CD8-positive, alpha-beta memory T cell (primary cell): Measurements from ENCODE around the gene DCC. TPM values are rescaled to one million over a fixed set of nuclear protein-coding genes. Genes with fewer than 3 reads are reported as not detected.

Experiments used
- CTCF ChIA-PET: fragments of 350-600 bp; sonication (Branson Sonifier 250); formaldehyde crosslinking; loops from one replicate; lab custom pipeline; 2021; ENCODE audit warnings: antibody characterized with exemption; lab: Charles Lee
- POLR2A ChIA-PET: fragments of 350-600 bp; sonication (Branson Sonifier 250); formaldehyde crosslinking; loops from one replicate; lab custom pipeline; 2021; ENCODE audit warnings: antibody characterized with exemption; lab: Charles Lee
- DNase-seq, 5 donors: peaks; one replicate each; pipeline versions ENCODE4 v3.0.0 to v3.0.0-alpha.2; 2020 to 2022; ENCODE audit warnings: mixed read lengths in 1 of 5
- H3K27ac ChIP-seq: one replicate; pipeline ENCODE4 v1.7.0; 2013; ENCODE audit warnings: low read depth, mild to moderate bottlenecking, low read length, moderate library complexity
- H3K27me3 ChIP-seq: 2 replicates; pipeline ENCODE4 v1.7.0; 2013; ENCODE audit warnings: low read length, mild to moderate bottlenecking; ENCODE audit not compliant: insufficient read depth, poor library complexity, severe bottlenecking
- H3K36me3 ChIP-seq: 2 replicates; pipeline ENCODE4 v1.7.0; 2013; ENCODE audit warnings: mild to moderate bottlenecking, low read length, moderate library complexity; ENCODE audit not compliant: insufficient read depth
- H3K4me1 ChIP-seq: 2 replicates; pipeline ENCODE4 v1.7.0; 2013; ENCODE audit warnings: mild to moderate bottlenecking, low read length, moderate library complexity; ENCODE audit not compliant: insufficient read depth
- H3K4me3 ChIP-seq: 2 replicates; pipeline ENCODE4 v1.7.0; 2013; ENCODE audit warnings: mild to moderate bottlenecking, low read length
- H3K9me3 ChIP-seq: 2 replicates; pipeline ENCODE4 v1.7.0; 2013; ENCODE audit warnings: mild to moderate bottlenecking, low read length
- H3K27ac Mint-ChIP-seq, 8 donors: one replicate each; pipeline ENCODE4 v1.8.0; 2020 to 2021; ENCODE audit warnings: mixed read lengths in 8 of 8, mild to moderate bottlenecking in 6 of 8, inconsistent platforms in 3 of 8, moderate library complexity in 3 of 8
- H3K27me3 Mint-ChIP-seq, 2 donors: one replicate each; pipeline ENCODE4 v1.8.0; 2020 to 2021; ENCODE audit warnings: mixed read lengths in 2 of 2, mild to moderate bottlenecking in 1 of 2, moderate library complexity in 1 of 2
- H3K36me3 Mint-ChIP-seq, 3 donors: one replicate each; pipeline ENCODE4 v1.8.0; 2020 to 2021; ENCODE audit warnings: mixed read lengths in 3 of 3, inconsistent platforms in 1 of 3, mild to moderate bottlenecking in 1 of 3
- H3K4me1 Mint-ChIP-seq, 3 donors: one replicate each; pipeline ENCODE4 v1.8.0; 2020 to 2021; ENCODE audit warnings: mixed read lengths in 3 of 3, inconsistent platforms in 1 of 3, mild to moderate bottlenecking in 1 of 3
- H3K4me3 Mint-ChIP-seq, 7 donors: one replicate each; pipeline ENCODE4 v1.8.0; 2020 to 2021; ENCODE audit warnings: mixed read lengths in 7 of 7, mild to moderate bottlenecking in 6 of 7, moderate library complexity in 4 of 7, inconsistent platforms in 2 of 7
- H3K9me3 Mint-ChIP-seq, 5 donors: one replicate each; pipeline ENCODE4 v1.8.0; 2020 to 2022; ENCODE audit warnings: mixed read lengths in 5 of 5, mild to moderate bottlenecking in 3 of 5, moderate library complexity in 2 of 5, inconsistent platforms in 1 of 5
- polyA plus RNA-seq: library from polyadenylated mRNA; unstranded; fragments of 300-500 nt; fragmentation: Illumina TruSeq; gene quantifications from one replicate; pipeline ENCODE4 v1.2.3, GENCODE V29; 2021
- total RNA-seq, 2 experiments: library from RNA; stranded (reverse); gene quantifications; one replicate each; pipeline ENCODE4 v1.2.3, GENCODE V29; 2021

Gene DCC
- total and polyA plus RNA-seq, 3 experiments from 2014 or later, result not detected

DNA sequence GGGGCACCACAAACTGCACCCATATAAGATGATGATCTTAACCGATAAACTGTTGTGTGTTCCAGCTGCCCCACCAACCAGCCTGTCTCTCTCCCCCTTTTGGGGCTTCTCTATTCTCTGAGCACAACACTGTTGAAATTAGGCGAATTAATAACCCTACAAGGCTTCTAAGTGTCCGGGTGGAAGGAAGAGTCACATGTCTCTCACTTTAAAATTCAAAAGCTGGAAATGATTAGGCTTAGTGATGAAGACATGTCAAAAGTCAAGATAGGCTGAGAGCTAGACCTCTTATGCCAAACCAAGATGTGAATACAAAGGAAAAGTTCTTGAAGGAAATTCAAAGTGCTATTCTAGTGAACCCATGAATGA lies 1102.4 kb downstream of the DCC start:
- Histone ChIP-seq H3K9me3 (no peaks in the 10 kb centered on the region), H3K27me3 (no peaks in the 10 kb centered on the region), H3K4me1 (no peaks in the 10 kb centered on the region), H3K36me3 (no peaks in the 10 kb centered on the region), H3K4me3 (no peak overlapping the region), H3K27ac (no peak overlapping the region)
- ChIA-PET POLR2A (no interaction called here), CTCF (no interaction called here)
- no peak for DNase-seq
- no peaks in the 10 kb centered on the region for H3K36me3 Mint-ChIP-seq
- H3K9me3 Mint-ChIP-seq, result peaks cover 2 to 16% (median 5%) of the 10 kb centered on the region in 5 donors
- no peaks in the 10 kb centered on the region for H3K27me3 Mint-ChIP-seq
- H3K4me1 Mint-ChIP-seq, result no peaks in the 10 kb centered on the region
- H3K4me3 Mint-ChIP-seq, result no peak overlapping the region
- H3K27ac Mint-ChIP-seq, result no peak overlapping the region

DNA sequence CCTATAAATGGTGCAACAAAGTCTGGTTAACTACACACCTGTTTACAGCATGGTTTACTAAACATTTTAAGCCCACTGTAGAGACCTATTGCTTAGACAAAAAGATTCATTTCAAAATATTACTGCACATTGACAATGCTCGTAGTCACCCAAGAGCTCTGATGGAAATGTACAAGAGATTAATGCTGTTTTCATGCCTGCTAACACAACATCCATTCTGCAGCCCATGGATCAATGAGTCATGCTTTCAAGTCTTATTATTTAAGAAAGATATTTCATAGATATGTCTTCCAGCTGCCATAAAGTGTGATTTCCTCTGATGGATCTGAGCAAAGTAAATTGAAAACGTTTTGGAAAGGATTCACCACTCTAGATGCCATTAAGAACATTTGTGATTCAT lies 1103.3 kb downstream of the DCC start:
- H3K4me3 ChIP-seq, result no peak overlapping the region
- Mint-ChIP-seq H3K4me1 (no peaks in the 10 kb centered on the region), H3K4me3 (no peak overlapping the region), H3K36me3 (no peaks in the 10 kb centered on the region), H3K9me3 (peaks cover 2 to 16% (median 4%) of the 10 kb centered on the region in 5 donors), H3K27me3 (no peaks in the 10 kb centered on the region), H3K27ac (no peak overlapping the region)
- H3K4me1 ChIP-seq, result no peaks in the 10 kb centered on the region
- no peak overlapping the region for H3K27ac ChIP-seq
- ChIA-PET CTCF (no interaction called here), POLR2A (no interaction called here)
- H3K27me3 ChIP-seq, result no peaks in the 10 kb centered on the region
- H3K36me3 ChIP-seq, result no peaks in the 10 kb centered on the region
- H3K9me3 ChIP-seq, result no peaks in the 10 kb centered on the region
- no peak for DNase-seq

DNA sequence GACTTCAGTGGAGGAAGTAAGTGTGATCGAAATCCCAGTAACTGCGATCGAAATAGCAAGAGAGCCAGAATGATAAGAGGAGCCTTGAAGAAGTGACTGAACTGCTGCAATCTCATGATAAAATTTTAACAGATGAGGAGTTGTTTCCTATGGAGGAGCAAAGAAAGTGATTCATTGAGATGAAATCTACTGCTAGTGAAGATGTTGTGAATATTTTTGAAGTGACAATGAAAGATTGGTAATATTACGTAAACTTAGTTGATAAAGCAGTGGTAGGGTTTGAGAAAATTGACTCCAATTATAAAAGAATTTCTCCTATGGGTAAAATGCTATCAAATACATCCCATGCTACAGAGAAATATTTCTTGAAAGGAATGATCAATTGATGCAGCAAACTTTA lies 1103.8 kb downstream of the DCC start:
- ChIA-PET POLR2A (no interaction called here), CTCF (no interaction called here)
- Histone ChIP-seq H3K4me3 (no peak overlapping the region), H3K36me3 (no peaks in the 10 kb centered on the region), H3K9me3 (no peaks in the 10 kb centered on the region), H3K27ac (no peak overlapping the region), H3K27me3 (no peaks in the 10 kb centered on the region), H3K4me1 (no peaks in the 10 kb centered on the region)
- H3K9me3 Mint-ChIP-seq, result peaks cover 2 to 16% (median 4%) of the 10 kb centered on the region in 5 donors
- H3K36me3 Mint-ChIP-seq, result no peaks in the 10 kb centered on the region
- no peak for DNase-seq
- no peaks in the 10 kb centered on the region for H3K4me1 Mint-ChIP-seq
- no peak overlapping the region for H3K4me3 Mint-ChIP-seq
- H3K27ac Mint-ChIP-seq, result no peak overlapping the region
- no peaks in the 10 kb centered on the region for H3K27me3 Mint-ChIP-seq

DNA sequence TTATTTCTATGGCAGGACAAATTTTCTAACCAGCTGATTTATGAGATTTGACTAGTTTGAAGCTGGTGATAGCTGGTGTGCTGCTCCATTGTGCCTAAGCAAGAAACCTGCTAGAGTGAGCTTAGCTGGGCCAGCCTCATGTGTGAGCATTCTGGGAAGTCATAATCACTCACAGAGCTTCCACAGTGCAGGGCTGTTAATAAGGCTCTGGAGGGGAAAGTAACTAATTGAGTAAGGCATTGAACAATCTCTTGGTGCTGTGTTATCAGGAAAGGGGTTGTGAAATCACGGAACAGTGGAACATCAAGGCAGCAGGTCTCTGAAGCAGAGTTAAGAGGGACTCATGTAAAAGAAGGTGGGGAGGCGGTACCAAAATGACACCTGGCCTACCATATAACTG lies 1111.9 kb downstream of the DCC start:
- Mint-ChIP-seq H3K4me3 (no peak overlapping the region), H3K27me3 (no peaks in the 10 kb centered on the region), H3K27ac (no peak overlapping the region), H3K4me1 (no peaks in the 10 kb centered on the region), H3K9me3 (peaks cover 0 to 9% (median 4%) of the 10 kb centered on the region in 5 donors), H3K36me3 (no peaks in the 10 kb centered on the region)
- CTCF ChIA-PET, result no interaction called here
- Histone ChIP-seq H3K27me3 (no peaks in the 10 kb centered on the region), H3K4me1 (no peaks in the 10 kb centered on the region), H3K4me3 (no peak overlapping the region), H3K9me3 (no peaks in the 10 kb centered on the region), H3K36me3 (no peaks in the 10 kb centered on the region), H3K27ac (no peak overlapping the region)
- POLR2A ChIA-PET, result no interaction called here
- no peak for DNase-seq

DNA sequence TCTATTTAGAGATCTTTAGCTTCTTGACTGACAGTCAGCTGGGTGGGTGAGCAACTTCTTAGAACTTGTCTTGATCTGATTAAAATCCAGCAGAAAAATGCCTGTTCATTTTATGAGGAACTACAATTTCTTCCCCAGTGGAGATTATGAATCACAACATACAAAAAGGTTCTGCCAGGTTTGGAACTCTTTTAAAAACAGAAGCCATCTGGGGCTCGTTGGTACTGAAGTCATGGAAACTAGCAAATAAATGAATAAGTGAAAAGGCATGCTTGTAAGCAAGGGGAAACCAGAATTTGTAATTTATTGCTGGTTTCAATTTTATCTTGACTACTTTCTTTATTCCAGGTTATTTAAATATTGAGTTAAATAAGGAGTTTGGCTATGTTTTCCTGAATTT lies 1117.1 kb downstream of the DCC start:
- Histone ChIP-seq H3K36me3 (no peaks in the 10 kb centered on the region), H3K9me3 (no peaks in the 10 kb centered on the region), H3K4me1 (no peaks in the 10 kb centered on the region), H3K4me3 (no peak overlapping the region), H3K27me3 (no peaks in the 10 kb centered on the region), H3K27ac (no peak overlapping the region)
- no peaks in the 10 kb centered on the region for H3K36me3 Mint-ChIP-seq
- H3K4me1 Mint-ChIP-seq, result no peaks in the 10 kb centered on the region
- no peak for DNase-seq
- no peak overlapping the region for H3K4me3 Mint-ChIP-seq
- CTCF ChIA-PET, result no interaction called here
- H3K9me3 Mint-ChIP-seq, result peaks cover 4 to 12% (median 8%) of the 10 kb centered on the region in 5 donors
- no peaks in the 10 kb centered on the region for H3K27me3 Mint-ChIP-seq
- H3K27ac Mint-ChIP-seq, result no peak overlapping the region
- POLR2A ChIA-PET, result no interaction called here

DNA sequence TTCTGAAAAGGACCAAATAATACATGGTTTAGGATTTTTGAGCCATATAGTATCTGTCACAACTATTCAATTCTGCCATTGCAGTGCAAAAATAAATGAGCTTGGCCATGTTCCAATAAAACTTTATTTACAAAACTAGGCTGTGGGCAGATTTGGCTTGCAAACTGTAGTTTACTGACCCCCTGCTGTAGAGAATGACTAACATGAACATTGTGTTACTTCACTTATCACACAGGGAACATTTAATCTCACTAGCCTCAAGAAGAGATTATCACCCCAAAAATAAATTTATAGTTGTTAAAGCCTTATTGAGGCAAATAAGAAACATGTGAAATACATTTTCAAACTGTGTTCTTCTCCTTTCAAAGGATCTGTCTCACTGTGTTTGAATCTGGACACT lies 1118.3 kb downstream of the DCC start:
- Mint-ChIP-seq H3K36me3 (no peaks in the 10 kb centered on the region), H3K27me3 (no peaks in the 10 kb centered on the region)
- CTCF ChIA-PET, result no interaction called here

DNA sequence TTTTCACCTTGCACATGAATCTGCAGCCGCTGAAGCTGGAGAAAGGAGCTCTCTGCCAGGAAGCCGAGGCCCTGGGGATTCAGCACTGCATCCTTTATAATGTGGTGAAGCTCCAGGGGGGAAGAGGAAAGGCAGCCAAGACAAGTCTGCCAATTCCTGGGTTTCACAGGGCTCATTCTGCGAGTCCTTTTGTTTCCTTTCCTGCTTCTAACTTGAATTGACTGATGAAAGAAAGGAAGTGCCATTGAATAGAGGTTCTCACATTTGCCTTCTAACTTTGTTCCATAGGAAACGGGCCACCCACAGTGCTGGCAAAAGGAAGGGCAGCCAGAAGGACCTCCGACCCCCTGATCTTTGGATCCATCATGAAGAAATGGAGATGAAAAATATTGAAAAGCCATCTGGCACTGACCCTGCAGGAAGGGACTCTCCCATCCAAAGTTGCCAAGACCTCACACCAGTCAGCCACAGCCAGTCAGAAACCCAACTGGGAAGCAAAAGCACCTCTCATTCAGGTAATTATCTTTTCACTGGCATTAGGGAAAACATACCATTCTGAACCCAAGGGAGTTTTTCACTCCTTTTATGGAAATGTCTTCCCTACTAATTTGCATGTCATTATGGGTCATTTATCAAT lies 1119.1 kb downstream of the DCC start:
- Mint-ChIP-seq H3K9me3 (peaks cover 5 to 17% (median 9%) of the 10 kb centered on the region in 5 donors), H3K4me3 (no peak overlapping the region), H3K4me1 (no peaks in the 10 kb centered on the region), H3K27ac (no peak overlapping the region), H3K27me3 (no peaks in the 10 kb centered on the region), H3K36me3 (no peaks in the 10 kb centered on the region)
- Histone ChIP-seq H3K4me3 (no peak overlapping the region), H3K4me1 (no peaks in the 10 kb centered on the region), H3K27me3 (no peaks in the 10 kb centered on the region), H3K9me3 (no peaks in the 10 kb centered on the region), H3K27ac (no peak overlapping the region), H3K36me3 (no peaks in the 10 kb centered on the region)
- ChIA-PET CTCF (no interaction called here), POLR2A (no interaction called here)
- DNase-seq, result no peak

More for the DNA sequence above, 1118.3 kb downstream of the DCC start:
- Mint-ChIP-seq H3K9me3 (peaks cover 5 to 12% (median 9%) of the 10 kb centered on the region in 5 donors), H3K4me1 (no peaks in the 10 kb centered on the region), H3K27ac (no peak overlapping the region), H3K4me3 (no peak overlapping the region)
- Histone ChIP-seq H3K27ac (no peak overlapping the region), H3K36me3 (no peaks in the 10 kb centered on the region), H3K9me3 (no peaks in the 10 kb centered on the region), H3K4me1 (no peaks in the 10 kb centered on the region), H3K27me3 (no peaks in the 10 kb centered on the region), H3K4me3 (no peak overlapping the region)
- POLR2A ChIA-PET, result no interaction called here
- no peak for DNase-seq

DNA sequence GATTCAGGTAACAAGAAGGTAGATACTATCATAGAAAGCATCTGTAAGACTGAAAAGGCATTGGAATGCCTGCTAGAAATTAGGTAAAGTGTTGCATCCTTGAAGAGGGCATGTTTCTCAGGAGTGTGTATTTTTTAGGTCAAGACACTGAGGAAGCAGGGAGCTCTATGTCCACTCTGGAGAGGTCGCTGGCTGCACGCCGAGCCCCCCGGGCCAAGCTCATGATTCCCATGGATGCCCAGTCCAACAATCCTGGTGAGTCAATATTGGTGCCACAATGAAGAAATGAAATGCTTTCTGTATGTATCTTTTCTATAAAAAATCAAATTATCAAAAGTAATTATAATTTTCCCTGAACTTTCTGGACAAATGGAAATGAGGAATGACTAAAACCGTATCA lies 1127.8 kb downstream of the DCC start:
- Mint-ChIP-seq H3K36me3 (no peaks in the 10 kb centered on the region), H3K4me3 (no peak overlapping the region), H3K9me3 (peaks cover 2 to 12% (median 9%) of the 10 kb centered on the region in 5 donors), H3K4me1 (no peaks in the 10 kb centered on the region), H3K27me3 (no peaks in the 10 kb centered on the region), H3K27ac (no peak overlapping the region)
- Histone ChIP-seq H3K4me3 (no peak overlapping the region), H3K27me3 (no peaks in the 10 kb centered on the region), H3K36me3 (no peaks in the 10 kb centered on the region), H3K4me1 (no peaks in the 10 kb centered on the region), H3K27ac (no peak overlapping the region), H3K9me3 (no peaks in the 10 kb centered on the region)
- POLR2A ChIA-PET, result no interaction called here
- DNase-seq, result no peak
- CTCF ChIA-PET, result no interaction called here
